Muscle of arm (tissue), 12 donors: Measurements from ENCODE around the gene ADARB2. TPM values are rescaled to one million over a fixed set of nuclear protein-coding genes. Genes with fewer than 3 reads are reported as not detected.
"Not testable (repeated sequence)": the region's sequence is repeated elsewhere in the genome, so short reads cannot be mapped to it uniquely, and the experiment has no call there.

ENCODE experiments used
- DNase-seq: peaks from one replicate; pipeline ENCODE4 v3.0.0-alpha.2; 2013
- polyA plus RNA-seq, 12 donors: library from polyadenylated mRNA; unstranded; fragments of 120-200 nt; gene quantifications; one replicate each; pipeline ENCODE4 v1.2.1, GENCODE V29; 2013; ENCODE audit not compliant: insufficient read length in 12 of 12

Gene ADARB2
- polyA plus RNA-seq, 12 donors: 0.07 to 0.48 (median 0.32) TPM; not detected in 2

- DNase-seq: no peak
Measured at GRCh38 chr10:1241322-1241890, 495.9 kb downstream of the ADARB2 start.

GRCh38 chr10:1240341-1240775 lies 497.0 kb downstream of the ADARB2 start:
- DNase-seq: no peak

DNA sequence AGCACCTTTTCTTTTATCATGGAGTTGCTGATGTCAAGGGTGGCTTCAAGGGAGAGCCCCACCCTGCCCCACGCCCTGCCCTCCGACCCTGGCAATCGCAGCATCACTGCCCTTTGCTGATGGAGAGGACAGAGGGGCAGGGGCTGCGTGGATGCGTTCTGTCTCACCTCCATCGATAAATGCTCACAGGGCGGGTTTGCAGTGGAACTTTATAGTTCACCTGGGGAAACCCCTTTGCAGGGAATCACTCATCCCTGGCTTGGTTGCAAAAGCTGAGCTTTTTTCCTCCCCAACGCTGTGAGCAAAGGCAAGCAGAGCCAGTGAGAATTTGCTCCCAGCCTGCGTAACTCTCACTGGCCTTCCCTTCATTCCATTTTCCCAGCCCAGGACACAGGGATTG lies 504.3 kb downstream of the ADARB2 start:
- DNase-seq: no peak

DNA sequence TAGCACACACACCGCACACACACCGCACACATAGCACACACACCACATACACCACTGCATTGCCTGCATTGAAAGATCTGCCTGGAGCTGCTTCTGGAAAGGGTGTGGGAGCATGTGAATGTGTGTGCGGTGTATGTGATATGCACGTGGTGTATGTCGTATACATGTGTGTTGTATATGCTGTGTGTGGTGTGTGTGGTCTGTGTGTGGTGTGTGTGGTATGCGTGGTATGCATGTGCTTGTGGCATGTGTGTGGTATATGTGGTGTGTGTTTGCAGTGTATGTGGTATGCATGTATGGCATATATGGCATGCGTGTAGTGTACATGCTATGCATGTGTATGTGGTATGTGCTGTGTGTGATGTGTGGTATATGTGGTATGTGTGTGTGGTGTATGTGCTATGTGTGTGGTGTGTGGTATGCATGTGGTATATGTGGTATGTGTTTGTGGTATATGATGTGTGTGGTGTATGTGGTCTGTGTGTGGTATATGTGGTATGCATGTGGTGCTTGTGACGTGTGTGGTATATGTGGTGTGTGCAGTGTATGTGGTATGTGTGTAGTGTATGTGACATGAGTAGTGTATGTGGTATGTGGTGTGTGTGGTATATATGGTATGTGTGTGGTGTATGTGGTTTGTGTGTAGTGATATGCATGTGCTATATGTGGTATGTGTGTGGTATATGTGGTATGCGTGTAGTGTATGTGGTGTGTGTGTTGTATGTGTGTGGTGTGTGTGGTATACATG lies 505.0 kb downstream of the ADARB2 start:
- DNase-seq: no peak

DNA sequence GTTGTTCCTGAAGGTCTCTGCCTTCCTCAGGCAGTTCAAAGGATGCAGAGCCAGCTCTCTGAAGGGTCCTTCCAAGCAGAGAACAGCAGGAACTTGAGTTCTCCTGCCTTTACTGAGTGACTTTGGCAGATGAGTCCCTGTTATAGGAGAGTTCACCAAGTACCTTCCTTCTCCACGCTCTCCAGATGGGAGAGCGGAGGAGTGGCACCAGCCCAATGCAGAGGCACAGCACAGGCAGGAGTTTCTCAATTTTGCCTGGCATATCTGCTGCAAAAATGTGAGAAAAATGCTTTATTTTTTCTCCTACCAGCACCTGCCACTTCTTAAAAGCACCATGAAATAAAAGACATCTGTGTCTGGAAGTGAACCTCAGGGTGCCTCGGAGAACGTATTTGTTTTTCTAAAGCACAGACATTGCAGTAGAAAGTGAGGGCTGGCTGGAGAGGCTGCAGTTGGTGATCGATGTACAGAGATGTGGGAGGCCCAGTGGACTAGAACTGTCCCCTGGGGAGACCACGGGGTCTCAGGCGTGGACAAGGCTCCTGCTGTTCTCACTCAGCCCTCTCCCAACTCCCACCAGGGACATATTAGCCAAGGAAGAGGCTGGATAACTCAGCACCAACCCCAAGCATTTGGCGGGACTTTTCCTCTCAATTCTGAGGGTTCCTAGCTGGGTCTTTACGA lies 506.6 kb downstream of the ADARB2 start:
- no peak for DNase-seq

GRCh38 chr10:1230138-1230537 lies 507.2 kb downstream of the ADARB2 start:
- DNase-seq: no peak

DNA sequence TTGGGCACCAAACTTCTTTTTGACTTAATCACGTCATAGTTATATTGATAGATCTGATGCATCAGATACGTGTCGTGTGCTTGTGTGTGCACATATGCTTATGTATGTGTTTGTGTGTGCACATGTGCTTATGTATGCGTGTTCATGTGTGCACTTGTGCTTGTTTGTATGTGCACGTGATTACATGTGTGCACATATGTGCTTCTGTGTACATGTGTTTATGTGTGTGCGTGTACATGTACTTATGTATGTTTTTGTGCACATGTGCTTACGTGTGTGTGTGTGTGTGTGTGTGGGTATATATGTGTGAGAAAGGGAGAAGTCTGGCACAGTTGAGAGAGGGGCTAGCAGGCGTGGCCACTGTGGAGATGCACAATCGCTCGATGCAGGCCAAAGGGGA lies 507.8 kb downstream of the ADARB2 start:
- DNase-seq: no peak

DNA sequence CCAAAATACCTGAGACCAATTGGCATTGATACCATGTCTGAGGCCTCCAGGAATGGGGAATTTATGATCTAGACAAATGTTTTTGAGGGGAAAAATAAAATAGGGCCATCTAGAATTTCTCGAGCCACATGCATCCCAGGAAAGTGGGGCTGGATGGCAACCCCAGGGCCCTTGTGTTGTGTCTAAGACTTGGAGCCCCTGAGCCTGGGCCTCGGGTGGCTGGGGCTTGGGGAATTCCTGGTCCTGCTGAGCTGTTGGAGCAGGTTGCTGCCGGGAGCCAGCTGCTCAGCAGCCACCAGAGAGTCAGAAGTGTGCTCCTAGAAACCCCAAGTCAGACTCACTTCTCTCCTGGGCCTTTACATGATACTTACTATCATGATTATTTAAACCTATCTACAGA lies 508.2 kb downstream of the ADARB2 start:
- no peak for DNase-seq

GRCh38 chr10:1228467-1228975 lies 508.8 kb downstream of the ADARB2 start:
- DNase-seq: no peak

- DNase-seq: no peak
Measured at GRCh38 chr10:1227510-1228402, 509.6 kb downstream of the ADARB2 start.

DNA sequence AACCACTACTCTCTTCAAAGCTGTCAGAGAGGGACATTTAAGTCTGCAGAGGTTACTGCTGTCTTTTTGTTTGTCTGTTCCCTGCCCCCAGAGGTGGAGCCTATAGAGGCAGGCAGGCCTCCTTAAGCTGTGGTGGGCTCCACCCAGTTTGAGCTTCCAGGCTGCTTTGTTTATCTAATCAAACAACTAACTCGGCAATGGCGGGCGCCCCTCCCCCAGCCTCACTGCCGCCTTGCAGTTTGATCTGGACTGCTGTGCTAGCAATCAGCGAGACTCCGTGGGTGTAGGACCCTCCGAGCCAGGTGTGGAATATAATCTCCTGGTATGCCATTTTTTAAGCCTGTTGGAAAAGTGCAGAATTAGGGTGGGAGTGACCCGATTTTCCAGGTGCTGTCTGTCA lies 510.4 kb downstream of the ADARB2 start:
- not testable (repeated sequence) for DNase-seq

- DNase-seq: not testable (repeated sequence)
Measured at GRCh38 chr10:1219874-1220273, 517.5 kb downstream of the ADARB2 start.

DNA sequence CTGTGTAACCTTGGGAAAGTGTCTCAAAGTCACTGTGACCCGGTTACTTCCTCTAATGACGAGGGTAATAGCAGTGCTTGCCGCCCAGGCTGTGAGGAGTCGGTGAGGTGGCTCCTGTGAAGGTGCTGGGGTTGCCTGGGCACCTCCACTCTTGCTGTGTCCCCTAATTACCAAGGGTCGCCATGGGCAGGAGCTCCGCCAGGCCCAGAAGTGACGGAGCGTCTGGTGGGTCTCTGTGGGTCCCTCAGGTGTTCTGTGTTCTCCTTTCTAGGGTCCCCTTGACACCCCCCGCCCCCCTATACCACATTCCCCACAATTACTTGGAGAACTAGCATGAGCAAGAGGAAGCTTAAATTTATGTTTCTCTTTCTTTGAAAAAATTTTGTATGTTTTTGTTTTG lies 519.7 kb downstream of the ADARB2 start:
- no peak for DNase-seq

- no peak for DNase-seq
Measured at GRCh38 chr10:1217237-1217587, 520.1 kb downstream of the ADARB2 start.

DNA sequence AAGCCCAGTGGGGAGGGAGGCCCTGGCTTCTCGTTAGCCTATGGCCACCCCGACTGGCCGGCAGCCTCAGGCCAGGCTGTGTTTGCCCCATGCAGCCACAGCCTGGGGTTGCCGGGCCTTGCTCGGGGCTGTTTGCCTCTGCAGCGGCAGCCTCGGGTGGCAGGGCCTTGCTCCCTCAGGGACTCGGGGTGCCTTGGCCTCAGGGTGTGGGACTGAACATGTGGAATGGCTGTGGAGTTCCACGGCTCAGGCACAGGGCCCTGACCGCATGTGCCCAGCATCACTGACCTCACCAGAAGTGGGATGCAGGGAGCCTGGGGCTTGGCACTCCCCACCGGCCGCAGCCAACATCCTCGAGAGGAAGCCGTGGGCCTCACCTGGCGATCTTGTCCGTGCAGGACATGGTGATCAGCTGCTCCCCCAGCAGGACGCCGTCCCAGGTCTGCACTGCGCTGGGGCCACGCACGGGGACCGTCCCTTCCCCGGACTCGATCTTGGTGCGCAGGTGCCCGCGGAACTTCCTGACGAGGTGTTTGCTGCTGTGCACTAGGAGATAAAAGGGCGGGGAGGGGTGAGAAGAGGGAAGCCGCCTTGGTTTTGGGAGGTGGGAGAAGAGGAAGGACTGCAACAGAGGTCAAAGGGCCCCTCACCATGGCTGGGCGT lies 520.6 kb downstream of the ADARB2 start:
- no peak for DNase-seq

- DNase-seq: no peak
Measured at GRCh38 chr10:1215862-1216573, 521.3 kb downstream of the ADARB2 start.

- no peak for DNase-seq
Measured at GRCh38 chr10:1214882-1215540, 522.3 kb downstream of the ADARB2 start.

DNA sequence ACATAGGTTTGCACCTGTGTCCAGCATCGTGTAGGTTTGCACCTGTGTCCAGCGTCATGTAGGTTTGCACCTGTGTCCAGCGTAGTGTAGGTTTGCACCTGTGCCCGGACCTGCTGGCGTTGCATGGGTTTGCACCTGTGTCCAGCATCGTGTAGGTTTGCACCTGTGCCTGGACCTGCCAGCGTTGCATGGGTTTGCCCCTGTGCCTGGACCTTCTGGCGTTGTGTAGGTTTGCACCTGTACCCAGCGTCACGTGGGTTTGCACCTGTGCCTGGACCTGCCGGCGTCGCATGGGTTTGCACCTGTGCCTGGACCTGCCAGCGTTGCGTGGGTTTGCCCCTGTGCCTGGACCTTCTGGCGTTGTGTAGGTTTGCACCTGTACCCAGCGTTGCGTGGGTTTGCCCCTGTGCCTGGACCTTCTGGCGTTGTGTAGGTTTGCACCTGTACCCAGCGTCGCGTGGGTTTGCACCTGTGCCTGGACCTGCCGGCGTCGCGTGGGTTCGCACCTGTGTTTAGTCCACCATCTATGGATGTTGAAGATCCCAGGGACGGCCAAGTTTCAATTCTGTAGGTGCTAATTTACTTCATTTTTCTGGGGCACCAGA lies 523.2 kb downstream of the ADARB2 start:
- no peak for DNase-seq

- no peak for DNase-seq
Measured at GRCh38 chr10:1213252-1214070, 523.9 kb downstream of the ADARB2 start.
